GM21717 (cell line): Measurements from ENCODE around the gene LGR5.

Experiments
- ATAC-seq: cut with Tn5 transposase; IDR thresholded peaks from one replicate; pipeline ENCODE4 v1.9.1; 2021; ENCODE audit warnings: mild to moderate bottlenecking, moderate library complexity; ENCODE audit not compliant: unreplicated experiment

The LGR5 gene

DNA sequence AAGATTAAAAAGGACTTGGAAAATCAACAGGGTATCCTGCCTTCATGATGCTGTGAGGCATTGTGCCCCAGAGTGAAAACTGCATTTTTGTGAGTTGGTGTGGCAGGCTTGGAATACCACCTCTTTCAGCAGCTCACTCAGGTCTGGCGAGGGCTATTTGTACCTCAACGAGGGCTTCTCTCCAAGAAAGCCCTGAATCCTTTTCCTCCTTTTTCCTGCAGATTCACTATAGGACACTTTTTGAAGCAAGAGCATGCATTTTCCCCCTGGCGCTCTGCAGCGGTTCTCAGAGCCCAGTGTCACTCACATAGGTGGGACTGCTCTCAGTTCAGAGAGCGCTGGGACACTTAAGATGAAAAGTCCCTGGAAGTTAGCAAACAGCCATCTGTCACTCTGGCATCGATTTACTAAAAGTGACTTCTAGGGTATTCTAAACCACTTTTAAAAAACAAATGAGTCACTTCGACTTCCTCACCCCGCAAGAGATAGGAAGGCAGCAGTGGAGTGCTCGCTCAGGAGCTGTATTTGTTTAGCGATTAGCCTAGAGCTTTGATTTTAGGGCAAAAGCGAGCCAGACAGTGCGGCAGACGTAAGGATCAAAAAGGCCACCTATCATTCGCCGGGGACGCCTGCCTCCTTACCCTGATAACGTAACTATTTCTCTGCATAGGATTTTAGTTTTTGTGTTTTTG lies 782 bp upstream of the LGR5 start:
- no peak for ATAC-seq

- no peak for ATAC-seq
Measured at GRCh38 chr12:71439362-71439612, 311 bp upstream of the LGR5 start.

- ATAC-seq: no peak
Measured at GRCh38 chr12:71440345-71440762, 756 bp downstream of the LGR5 start.

- no peak for ATAC-seq
Measured at GRCh38 chr12:71440763-71441748, 1.5 kb downstream of the LGR5 start.

- ATAC-seq: no peak
Measured at GRCh38 chr12:71441836-71442566, 2.4 kb downstream of the LGR5 start.

- no peak for ATAC-seq
Measured at GRCh38 chr12:71442567-71442931, 3.0 kb downstream of the LGR5 start.

DNA sequence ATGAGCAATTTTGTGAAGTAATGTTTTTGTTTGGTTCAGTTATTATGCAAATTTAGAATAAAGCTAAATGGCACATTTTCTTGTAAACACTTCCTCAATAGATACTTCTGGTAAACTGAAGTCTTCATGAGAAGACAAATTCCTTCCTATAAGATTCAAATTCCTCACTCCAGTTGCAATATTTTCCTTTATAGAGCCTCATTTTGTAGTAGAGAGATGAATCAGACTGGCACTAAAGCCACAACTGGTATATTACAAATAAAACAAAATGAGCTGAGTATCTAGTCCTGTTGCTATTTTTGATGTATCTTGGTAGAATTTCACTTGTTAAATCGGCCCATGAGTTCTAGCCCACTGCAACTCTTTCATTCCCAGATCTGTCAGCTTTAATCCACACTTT lies 5.5 kb downstream of the LGR5 start:
- ATAC-seq: no peak

GRCh38 chr12:71447691-71448132 lies 8.1 kb downstream of the LGR5 start:
- ATAC-seq: no peak

DNA sequence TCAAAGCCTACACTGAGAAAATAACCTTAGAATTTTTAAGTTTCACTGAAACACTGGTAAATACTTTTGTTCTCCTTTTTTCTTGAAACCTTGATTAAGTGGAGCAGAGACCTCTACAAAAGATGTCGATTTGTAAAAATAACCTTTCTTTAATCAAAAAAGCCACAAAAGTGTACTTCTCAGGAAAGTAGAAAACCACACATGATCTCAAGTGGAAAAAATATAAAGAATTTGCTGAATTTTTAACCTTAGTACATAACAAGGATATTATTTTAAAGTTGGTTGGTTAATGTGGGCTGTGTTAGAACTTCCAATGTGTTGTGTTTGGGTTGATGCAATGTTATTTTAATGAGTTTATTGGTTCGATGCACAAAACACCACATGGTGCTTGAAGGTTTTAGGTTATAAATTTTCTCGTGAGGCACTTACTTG lies 8.6 kb downstream of the LGR5 start:
- ATAC-seq: no peak

DNA sequence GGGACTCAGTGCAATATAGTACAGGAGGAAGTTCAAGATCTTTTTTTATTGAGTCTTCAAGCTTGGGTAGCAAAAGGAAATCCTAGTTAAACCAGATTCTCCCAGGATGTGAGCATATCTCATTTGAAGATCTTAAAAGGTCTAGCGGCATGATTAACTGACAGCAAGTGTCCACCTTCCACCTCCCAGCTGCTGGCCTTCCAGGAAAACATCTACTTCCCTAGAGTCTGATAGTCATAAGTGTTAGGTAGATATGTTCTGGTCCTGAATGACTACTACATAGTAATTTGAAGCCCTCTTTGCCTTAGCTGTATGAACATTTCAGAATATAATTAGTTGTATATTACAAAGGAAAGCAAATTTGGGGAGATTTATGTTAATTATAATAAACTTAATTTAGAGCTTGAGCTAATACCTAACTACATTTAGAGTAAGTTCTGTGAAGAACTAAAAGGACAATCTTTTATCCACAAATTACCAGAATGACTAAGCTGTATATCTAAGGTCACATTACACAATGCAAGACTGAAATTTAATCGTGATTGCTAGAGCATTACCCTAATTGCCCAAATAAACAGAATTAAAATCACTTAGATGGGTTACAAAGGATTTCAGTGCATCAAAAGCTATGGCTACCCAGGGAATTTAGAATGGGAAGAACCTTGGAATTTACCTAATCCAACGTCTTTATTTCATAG lies 9.9 kb downstream of the LGR5 start:
- ATAC-seq: no peak

DNA sequence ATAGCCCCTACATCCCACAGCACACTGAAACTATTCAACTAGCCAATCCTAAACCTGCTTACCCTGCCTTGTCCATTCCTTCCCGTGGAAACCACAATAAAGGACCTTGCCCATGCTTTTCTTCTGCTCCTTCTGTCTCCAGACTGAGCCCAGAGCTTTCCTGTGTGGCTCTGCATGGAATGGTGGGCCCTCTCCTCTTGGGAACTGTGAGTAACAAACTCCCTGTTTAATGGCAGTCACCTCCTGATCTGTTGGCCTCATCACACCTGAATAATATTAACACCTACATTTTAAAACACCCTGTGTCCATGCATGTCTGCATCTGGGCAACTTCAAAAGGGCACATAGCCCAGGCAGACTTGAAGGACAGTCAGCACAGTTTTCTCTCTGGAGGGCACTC lies 12.4 kb downstream of the LGR5 start:
- ATAC-seq: no peak

DNA sequence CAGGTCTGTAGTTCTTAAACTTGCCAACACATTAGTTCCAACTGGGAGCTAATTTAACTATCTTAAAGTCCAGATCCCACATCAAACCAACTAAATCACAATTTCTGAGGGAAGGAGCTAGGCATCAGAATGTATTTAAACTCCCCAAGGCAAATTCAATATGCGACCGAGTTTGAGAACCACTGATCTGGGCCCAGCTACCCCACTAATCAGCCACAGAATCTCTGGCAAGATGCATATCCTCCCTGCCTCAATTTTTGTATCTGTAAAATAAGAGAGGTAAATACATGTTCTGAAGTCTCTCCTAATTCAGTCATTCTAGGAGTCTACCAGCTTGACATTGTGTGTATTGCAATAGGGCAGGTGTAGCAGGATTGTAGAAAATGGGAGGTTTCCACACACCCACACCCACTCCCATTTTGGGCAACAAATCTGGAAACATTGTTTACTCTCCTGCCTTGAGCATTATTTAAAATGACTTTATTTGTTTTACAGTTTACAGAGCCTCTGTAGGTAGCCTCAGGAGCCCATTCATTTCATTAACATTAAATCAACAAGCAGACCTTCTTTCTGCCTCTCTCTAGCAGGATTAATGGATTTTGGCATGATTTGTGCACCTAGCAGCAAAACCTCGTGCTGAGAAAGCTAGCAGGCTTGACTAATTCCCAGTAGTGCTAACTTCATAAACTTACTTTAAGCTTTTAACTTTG lies 15.6 kb downstream of the LGR5 start:
- no peak for ATAC-seq

DNA sequence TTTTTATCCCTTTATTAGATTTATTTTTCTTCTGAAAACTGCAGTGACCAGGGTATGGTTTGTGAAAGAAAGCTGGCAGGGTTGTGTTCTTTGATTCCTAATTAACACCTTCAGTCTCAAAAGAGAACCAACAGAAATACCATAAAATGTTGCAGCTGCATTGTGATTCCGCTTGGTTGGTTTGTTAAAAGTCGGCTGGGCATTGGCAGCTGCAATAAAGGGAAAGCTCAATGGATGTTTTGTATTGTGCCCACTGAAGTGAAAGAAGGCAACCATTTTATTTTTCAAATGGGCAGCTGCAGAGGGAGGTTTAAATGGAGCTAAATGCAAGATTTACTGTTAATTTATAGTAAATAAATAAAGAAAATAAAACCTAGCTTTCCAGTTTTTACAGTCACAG lies 16.7 kb downstream of the LGR5 start:
- no peak for ATAC-seq

DNA sequence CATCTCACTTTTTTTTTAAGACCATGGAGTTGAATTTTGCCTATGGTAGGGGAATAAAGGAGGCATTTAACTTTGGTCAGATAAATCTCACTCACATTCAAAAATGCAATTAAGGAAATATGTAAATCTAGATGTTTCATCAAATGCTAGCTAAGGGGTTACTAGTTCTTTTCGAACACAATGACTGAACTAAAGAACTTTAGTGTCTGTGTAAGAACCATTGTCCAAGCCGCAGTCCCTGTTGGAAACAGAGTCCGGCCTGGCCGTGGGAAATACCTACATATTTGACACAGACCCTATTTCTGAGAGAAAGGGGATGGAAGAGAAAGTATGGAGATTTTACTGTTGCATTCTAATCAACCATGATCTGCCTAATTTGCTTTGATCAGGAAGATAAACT lies 17.4 kb downstream of the LGR5 start:
- ATAC-seq: no peak

DNA sequence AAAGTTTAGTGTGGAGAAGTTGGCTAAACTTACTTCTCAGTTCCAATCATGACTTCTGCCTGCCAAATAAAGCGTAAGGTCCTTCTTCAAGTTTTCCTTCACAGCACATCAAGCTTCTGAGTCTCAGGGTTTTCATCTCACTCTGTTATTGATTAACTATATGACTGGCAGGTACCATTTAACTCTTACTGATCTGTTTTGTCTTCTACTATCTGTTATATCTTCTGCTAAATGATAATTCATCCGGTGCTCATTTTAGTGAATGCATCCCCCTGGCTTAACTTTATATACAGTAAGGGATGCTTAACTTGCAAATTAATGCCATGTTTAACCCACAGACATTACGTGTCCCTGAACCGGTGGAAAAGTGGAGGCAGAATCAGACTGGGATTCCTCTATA lies 20.7 kb downstream of the LGR5 start:
- ATAC-seq: no peak

DNA sequence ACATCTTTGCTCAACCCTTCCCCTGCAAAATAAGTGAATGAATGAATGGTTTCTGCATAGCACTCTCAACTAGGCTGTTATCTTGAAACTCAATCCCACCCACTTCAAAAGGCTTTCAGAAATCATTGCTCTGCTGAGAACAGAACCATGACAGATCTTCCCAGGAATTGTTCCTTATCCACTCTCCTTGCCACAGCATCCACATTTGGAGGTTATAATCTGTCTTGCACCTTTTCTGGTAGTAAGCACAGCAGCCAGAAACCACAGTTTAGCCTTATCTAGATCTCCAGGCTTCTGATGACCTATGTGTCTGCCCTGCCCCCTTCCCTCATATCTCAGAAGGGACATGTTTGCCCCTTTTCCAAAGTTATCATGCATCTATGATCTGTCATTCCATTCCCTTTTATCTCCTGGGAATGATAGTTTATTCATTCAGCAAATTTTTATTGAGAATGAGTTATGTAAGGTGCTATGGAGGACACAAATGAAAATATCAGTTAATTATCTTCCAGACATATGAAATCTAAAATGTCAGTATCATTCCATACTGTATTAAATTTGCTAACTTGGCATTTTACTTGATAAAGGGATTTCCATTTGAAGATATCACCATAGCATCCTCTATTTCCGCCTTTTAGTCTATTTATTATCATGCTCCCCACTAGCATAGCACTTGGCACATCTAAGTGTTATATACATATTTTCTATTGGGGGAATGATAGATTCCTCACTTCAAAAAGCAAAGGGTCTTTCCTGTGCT lies 21.4 kb downstream of the LGR5 start:
- no peak for ATAC-seq

DNA sequence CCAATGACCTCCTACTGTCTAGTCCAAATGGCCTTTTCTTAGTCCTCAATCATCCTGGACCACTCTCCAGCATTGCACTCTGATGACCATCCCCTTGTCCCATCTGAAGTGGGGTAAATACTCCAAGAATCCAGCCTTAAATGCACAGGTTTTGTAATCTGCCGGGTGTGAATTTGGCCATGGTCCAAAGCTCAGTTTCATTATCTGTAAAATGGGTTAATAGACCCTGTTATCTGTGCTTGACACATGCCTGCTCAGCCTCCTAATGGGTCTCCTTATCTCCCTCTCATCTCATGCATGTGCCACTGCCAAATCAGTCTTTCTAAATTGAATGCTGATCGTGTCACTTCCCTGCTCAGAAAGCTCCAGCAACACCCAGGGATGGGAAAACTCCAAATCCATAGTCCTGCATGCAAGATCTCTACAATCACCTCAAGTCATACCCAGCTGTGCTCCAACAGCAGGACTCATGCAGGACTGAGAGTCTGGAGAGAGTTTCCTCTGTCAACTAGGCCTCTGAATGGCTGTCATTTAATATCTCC lies 22.3 kb downstream of the LGR5 start:
- ATAC-seq: no peak

- ATAC-seq: no peak
Measured at GRCh38 chr12:71465796-71466195, 26.2 kb downstream of the LGR5 start.

- no peak for ATAC-seq
Measured at GRCh38 chr12:71469258-71469750, 29.7 kb downstream of the LGR5 start.
